HG02981 (cell line): ENCODE data around the gene BEST1.
"Not testable (repeated sequence)": the region's sequence is repeated elsewhere in the genome, so short reads cannot be mapped to it uniquely, and the experiment has no call there.

Experiments
- ATAC-seq: cut with Tn5 transposase; IDR thresholded peaks from one replicate; pipeline ENCODE4 v1.9.1; 2021; ENCODE audit warnings: mild to moderate bottlenecking, moderate library complexity; ENCODE audit not compliant: unreplicated experiment

BEST1 gene

DNA sequence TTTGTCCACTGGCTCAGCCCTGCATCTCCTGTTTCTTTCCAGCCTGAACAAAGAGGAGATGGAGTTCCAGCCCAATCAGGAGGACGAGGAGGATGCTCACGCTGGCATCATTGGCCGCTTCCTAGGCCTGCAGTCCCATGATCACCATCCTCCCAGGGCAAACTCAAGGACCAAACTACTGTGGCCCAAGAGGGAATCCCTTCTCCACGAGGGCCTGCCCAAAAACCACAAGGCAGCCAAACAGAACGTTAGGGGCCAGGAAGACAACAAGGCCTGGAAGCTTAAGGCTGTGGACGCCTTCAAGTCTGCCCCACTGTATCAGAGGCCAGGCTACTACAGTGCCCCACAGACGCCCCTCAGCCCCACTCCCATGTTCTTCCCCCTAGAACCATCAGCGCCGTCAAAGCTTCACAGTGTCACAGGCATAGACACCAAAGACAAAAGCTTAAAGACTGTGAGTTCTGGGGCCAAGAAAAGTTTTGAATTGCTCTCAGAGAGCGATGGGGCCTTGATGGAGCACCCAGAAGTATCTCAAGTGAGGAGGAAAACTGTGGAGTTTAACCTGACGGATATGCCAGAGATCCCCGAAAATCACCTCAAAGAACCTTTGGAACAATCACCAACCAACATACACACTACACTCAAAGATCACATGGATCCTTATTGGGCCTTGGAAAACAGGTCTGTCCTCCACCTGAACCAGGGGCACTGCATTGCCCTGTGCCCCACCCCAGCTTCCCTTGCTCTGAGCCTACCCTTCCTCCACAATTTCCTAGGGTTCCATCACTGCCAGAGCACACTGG, 12.3 kb downstream of the BEST1 start:
- no peak for ATAC-seq

DNA sequence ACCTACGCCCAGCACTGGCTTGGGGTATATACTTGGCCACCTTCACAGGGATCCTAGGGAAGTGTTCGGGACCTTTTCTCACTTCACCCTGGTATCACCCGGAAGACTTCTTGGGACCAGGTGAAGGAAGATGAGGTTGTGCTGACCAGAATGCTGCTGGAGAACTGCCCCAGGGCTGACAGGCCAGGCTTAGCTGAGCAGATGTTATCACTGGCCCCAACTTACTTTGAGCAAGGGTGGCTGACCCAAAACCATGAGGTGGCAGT, 12.8 kb downstream of the BEST1 start:
- no peak for ATAC-seq

DNA sequence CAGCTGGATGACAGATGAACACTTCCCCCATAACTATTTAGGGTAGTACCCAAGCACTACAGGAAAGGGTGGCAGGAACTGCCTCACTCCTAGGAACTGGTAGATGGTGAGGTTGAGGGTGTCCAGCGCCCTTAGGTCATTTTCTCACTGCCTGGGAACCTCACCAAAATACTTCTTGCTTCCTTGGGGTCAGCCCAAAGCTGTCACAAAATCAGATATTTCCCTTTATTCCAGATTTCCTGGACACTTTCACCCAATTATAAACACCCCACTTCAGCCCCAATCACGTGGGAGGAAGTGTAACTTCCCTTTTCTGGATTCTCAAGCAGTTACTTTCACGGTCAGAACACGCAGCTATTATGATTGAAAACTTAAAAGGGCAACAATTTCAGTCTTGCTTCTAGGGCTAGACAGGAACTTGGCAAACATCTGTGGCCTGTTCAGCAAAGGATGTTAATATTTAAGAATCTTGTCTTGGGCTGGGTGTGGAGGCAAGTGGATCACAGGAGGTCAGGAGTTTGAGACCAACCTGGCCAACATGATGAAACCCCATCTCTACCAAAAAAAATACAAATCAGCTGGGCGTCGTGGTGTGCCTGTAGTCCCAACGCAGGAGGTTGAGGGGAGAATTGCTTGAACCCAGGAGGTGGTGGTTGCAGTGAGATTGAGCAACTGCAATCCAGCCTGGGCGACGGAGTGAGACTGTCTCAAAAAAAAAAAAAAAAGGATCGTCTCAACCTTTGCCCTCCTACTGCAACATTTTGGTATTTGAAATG, 13.3 kb downstream of the BEST1 start:
- ATAC-seq: no peak

DNA sequence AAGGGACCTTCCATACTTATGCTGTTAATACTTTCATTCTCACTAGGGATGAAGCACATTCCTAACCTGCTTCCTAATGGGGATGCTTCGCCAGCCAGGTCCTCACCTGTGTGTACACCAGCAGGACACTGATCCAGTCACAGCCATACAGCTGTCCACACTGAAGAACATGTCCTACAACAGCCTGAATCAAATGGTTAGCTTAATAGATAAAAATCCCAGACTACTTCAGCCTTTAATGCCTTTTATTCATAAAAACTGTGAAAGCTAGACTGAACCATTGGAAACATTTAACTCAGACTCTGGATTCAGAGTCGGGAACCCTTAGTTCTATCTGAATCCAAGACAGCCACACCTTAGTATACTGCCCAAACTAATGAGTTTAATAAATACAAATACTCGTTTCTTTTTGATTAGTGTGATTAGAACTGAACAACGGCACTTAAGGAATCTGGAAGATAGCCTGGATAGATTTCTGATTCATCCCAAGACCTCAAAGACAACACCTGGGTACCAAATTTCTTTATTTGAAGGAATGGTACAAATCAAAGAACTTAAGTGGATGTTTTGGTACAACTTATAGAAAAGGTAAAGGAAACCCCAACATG, 14.0 kb downstream of the BEST1 start:
- no peak for ATAC-seq

DNA sequence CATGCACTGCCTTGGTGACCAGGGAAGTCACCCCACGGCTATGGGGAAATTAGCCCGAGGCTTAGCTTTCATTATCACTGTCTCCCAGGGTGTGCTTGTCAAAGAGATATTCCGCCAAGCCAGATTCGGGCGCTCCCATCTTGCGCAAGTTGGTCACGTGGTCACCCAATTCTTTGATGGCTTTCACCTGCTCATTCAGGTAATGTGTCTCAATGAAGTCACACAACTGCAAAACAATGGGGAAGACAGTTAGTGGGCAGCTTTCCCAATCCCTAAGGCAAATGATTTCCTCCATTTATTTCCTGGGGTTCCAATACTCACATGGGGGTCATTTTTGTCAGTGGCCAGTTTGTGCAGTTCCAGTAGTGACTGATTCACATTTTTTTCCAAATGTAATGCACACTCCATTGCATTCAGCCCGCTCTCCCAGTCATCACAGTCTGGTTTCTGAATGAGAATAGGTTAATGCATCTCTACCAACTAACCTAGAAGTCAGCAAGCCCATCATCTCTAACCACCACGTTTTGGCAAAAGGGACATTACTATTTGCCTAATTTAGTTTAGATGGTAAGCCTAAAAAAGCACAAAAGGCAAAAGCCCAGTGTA, 14.6 kb downstream of the BEST1 start:
- ATAC-seq: not testable (repeated sequence)

DNA sequence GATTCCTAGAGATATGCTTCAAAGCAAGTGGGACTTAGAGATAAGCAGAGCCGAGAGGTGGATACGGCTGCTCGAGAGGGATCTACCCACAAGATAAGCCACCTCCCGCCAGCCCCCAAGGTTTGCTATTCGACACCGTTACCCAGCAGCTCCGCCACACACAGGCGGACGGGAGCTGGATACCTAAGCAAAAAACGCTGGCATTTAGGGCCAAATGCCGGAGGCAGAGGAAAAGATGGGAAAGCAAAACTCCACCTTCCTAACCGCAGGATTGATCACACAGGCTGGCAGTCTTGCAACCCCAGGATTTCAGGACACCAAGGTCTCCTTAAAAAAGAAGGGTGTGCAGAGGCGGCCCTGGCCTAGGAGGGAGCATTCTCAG, 16.6 kb downstream of the BEST1 start:
- ATAC-seq: no peak

DNA sequence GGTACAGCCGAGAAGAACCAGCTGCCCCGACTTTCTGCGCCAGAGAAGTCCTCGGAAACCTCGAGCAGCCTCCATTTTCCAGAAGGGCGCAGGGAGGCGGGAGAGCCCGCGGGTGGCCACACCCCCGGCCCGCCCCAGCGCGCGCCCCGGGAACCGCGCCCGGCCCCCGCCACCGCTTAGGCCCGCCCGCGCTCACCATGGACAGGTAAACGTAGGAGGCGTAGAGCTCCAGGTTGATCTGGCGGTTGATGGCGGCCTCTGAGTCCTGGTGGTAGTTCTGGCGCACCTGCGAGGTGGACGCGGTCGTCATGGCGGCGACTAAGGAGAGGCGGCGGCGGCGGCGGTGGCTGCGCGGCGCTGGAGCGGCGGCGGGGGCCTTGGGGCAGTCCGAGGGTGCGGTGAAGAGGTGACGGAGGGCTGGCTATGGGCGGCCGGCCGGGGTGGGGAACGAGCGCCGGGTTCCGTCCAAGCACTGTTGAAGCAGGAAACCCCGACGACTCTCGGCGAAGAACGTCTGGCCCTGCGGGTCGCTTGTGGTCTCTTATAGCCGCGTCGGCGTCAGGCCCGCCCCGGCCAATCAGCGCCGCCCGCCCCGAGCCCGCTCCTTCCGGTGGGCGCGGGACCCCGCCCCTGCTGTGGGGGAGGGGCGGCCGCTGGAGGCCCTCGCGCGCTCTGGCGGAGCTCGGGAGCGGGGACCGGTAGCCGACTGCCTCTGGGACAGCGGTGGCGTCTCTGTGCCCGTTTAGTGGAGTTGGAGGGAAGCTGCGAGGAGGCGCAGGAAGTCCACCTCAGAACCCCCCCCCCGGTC, 17.2 kb downstream of the BEST1 start, which contains the start of gene FTH1:
TSS of gene FTH1 (minus strand) at position 519 of the 808 bp plus-strand sequence. CDS start at position 310, 209 bp downstream.
- ATAC-seq: peak; percentile 45

DNA sequence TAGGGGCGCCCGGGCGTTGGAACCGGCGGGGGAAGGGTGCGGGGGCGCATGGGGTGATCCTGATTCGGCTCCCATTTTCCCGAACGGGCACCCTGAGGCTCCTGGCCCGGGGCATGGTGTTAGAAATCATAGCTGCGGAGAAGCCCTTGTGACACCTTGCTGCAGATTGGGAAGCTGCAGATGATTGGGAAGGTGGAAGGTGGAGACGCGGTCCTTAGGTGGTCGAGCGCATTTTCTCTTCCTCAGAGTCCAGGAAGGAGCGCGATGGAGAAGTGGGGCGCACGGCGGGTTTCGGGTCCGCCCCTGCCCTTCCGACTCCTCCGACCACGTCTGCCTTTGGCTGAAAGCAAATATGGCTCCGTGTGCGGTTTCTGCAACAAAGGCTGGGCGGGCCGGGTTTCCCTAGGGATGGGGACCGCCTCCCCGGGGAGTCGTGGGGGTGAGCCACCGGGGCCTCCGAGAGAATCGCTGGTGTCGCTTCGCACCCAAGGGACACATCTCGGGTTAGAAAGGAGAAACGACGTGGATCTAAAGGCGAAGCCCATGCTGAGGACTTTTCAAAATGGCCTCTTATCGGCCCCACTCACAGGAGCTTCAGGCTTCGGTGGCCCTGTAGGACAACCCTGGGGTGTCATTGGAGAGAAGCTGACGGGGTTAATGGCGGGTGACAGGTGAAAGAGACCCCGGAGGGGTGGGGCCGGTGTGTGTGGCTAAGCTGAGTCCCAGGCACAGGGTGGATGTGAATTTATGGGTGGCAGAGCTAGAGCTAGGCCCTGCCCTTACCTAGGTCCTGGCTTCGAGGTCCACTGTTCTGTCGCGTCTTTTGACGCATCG, 18.0 kb downstream of the BEST1 start:
- ATAC-seq: no peak

DNA sequence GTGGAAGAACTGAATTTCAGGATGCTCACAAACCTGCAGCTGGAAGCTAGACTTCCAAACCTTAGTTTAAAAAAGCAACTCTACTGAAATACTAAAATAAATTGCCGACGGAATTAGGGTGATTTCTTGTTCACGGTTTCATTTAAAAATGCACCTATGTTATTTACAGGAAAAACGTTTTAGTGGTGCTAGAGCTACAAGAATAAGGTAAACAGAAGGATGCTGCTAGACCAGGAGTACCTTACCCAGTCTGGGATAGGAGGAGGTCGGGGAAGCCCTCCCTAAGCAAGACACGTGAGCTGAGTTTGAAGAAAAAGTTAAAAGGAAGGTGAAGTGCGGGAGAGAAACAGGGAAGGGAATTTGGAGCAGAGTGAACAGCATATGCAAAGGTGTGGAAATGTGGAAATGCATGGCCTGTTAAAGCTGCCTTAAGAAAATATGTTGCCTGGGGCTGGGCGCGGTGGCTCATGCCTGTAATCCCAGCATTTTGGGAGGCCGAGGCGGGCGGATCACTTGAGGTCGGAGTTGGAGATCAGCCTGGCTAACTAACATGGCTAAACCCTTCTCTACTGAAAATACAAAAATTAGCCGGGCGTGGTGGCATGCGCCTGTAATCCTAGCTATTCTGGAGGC, 18.7 kb downstream of the BEST1 start:
- no peak for ATAC-seq

DNA sequence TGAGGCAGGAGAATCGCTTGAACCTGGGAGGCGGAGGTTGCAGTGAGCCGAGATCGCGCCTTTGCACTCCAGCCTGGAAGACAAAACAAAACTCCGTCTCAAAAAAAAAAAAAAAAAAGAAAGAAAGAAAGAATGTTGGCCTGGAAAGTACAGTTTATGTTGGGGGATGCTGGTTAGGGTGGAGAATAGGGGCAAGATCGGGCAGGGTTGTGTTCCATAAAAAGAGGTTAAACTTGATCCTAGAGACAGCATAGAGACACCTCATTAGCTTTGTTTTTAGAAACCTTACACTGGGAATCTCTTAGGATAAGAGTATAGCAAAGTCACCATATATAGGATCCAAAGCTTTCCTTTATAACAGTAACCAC, 19.2 kb downstream of the BEST1 start:
- no peak for ATAC-seq

DNA sequence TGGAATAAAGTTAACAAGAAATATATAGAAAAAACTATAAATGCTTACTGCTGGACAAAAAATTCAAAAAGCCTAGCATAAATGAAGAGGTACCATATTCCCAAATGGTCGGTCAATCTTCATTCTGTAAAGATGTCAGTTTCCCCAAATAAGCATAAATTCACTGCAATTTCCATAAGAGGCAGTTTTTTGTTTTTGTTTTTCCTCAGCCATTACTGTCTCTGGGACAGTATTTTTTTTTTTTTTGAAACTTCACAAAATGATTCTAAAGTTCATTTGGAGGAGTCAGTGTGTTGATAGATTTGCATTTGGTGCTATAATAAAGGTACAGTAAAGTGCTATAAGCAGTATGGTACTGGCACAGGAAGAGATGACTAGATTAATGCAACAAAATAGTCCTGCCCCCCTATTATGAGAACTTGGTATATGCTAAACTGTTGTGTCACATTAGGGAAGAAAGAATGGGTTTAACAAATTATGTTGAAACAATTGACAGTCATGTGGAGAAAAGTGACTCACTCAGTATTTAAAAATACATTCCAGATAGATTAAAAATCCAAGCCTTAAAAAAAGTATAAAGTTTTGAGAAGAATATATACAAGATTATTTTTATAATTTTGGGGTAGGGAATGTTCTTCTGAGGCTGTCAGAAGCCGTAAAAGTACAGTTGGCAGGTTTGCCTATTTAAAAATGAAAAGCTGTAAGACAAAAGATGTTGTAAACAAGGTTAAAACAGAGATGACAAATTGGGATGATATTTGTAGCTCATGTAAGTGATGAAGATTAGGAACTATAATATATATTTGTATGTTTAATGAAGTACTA, 19.9 kb downstream of the BEST1 start:
- ATAC-seq: no peak

DNA sequence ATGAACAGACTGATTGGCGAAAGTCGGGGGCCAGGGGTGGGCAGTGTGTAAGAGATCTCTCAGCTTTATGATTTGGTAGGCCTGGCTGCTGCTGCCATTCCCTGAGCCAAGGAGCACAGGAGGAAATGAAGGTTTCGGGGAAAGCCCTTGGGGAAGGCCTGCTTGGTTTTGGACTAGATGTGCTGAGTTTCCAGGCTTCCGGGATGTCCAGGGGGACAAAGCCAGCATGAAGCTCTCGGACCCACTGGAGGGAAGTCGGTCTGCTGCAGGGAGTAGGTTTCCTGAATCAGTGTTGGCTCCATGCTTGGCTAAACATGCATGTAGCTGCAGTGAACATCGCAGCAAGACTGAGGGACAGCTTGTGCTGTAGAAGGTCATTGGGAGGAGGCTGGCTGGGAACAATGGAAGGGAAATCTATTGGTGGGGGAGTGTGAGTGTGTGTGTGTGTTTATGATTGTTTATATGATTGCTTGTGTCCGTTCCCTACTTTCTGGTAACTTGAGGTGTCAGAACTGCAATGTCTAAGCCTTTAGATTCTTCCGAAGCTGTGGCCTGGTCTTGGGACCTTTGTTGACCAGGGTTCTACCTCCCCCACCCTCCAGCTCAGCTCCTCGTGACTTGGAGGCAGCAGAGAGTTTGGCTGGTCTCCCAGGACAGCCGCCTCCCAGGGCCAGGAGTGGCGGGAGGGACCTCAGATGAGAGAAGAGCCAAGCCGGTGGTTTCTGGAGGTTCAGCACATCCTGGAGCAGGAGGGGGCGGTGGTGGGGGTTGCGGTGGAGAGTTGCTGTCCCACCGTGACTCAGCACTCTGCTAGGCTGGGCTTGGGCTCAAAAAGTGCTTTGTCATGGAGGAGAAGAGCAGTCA, 21.3 kb downstream of the BEST1 start:
- no peak for ATAC-seq

DNA sequence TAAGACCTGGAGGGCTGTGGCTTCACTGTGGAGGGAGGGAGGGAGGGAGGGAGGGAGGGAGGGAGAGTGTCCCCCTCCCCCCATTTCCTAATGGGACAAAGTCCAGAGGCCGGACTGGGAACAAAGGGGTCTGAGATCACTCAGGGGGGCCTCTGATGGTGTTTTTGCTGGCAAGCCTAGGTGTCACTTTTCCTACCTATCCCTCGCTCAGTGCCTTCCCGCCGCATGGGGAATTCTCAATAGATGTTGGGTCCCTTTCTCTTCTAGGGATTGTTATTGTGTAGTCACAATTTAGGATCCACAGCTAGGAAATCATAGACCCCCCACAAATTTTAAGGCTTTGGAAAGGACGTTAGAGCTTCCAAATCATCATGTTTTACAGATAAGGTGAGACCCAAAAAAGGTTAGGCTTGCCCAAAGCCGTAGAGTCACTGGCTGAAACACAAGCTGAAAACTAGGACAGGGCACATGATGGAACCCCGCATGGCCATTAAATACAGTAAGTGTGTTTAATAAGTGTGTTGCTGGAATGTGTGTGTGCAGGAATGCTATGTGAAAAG, 22.0 kb downstream of the BEST1 start:
- no peak for ATAC-seq

DNA sequence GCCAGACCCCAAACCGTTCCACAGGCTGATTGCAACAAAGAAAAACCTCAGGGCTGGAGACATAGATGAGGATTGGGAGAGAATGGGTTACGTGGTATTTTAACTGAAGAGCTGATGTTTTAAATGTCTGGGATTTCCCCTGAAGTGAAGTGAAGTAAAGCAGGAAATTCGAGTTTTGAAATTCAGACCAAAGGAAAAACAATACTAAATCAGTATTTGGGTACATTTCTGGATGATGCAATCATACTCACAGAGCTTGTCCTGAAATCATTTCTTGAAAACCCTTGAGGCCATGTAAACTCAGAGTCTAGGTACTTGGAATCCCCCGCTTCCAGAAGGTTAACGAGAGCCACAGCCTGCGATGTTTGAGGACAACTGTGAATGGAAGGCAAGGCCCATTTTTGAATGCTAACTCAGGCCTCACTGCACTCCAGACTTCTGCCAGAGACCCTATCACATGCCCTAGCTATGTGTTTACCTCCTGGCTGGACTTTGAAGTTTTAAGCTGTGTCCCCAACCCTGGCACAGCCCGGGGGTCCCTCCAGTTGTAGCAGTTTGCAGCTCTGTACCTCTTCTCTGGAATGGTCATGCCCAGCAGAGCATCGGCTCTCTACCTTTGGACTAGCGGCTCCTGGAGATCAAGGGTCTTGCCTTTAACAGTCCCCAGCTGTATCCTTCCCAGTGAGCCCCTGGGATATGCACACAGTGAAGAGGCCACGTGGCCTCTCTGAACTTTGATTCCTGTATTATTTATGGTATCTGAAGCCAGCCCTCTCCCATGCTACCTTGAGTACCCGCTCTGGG, 22.7 kb downstream of the BEST1 start:
- no peak for ATAC-seq

DNA sequence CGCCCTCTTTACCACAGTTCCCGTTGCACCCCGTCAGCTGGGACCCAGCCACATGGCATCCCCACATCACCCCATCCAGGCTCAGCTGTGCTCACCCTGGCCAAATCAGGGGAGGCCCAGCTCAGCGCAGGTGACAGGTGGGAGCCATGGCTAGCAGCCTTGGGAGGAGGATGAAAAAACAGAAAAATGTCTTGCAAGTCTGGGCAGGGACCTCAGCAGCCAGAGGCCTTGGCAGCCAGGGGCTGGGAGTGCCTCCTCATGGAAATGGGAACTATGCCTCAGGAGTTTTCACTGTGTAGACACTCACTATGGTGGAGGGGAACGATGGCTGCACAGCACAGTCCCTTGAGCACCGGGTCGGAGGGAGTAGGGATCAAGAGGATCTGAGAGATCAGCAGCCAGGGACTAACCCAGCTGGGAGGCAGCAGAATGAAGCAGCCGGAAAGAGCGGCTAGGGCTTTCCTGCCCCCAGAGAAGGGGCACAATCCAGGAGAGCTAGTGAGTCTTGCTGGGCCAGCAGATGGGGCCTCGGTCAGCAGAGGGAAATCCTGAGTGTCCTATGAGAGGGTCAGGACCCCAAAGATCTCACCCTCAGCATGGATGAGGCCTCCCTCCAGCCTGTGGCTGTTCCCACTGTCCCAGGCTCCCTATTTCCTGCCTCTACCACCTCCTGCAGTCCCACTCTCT, 23.5 kb downstream of the BEST1 start:
- no peak for ATAC-seq
